NCI-H146 (cell line): ENCODE measurements around the gene BTLA.
A peak's percentile ranks its signal among the peaks of the same experiment; 100 is the strongest.
"Not testable (repeated sequence)": the region's sequence is repeated elsewhere in the genome, so short reads cannot be mapped to it uniquely, and the experiment has no call there.

Experiments
- DNase-seq: peaks from one replicate; lab custom pipeline; 2025; lab: John Stamatoyannopoulos, UW

The BTLA gene

GRCh38 chr3:112445839-112446238, 53.4 kb downstream of the BTLA start:
- DNase-seq: no peak

DNA sequence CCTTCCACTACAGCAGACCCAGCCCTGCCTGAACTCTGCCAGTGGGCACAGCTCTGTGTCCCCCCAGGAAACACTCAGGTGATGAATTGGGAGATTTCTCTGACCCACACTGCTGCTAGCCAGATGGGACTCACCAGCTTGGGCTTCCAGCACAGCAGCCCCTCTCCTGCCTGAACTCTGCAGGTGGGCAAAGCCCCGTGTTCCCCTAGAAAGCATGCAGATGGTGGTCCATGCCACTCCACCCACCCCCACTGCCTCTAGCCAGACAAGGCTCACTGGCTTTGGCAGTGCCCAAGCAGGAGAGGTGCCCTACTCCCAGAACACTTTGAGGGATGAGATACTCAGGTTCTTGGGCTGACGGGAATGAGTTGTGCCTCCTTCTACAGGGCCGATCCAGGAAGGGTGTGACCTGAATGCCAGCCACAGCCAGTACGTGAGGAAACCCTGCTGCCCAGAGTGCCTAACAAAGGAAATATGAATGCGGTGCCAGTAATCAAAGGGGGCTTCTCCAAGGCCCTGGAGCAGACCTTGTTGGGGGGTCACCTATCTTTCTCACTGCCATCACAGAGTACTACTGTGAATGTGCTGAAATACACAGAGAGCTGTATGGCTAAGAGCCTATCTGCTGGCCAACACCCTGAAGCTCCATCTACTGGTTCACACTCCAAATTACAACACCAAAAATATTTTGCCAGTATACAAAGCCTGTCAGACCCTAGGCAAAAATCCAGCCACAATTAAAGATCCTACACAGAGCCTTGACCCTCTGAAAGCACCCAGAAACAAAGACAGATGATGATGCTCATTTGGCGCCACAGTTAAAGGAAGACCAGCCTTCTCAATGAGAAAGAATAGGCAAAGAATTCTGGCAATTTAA, 61.9 kb downstream of the BTLA start:
- DNase-seq: peak; percentile 6

GRCh38 chr3:112429960-112430359, 69.3 kb downstream of the BTLA start:
- DNase-seq: no peak

DNA sequence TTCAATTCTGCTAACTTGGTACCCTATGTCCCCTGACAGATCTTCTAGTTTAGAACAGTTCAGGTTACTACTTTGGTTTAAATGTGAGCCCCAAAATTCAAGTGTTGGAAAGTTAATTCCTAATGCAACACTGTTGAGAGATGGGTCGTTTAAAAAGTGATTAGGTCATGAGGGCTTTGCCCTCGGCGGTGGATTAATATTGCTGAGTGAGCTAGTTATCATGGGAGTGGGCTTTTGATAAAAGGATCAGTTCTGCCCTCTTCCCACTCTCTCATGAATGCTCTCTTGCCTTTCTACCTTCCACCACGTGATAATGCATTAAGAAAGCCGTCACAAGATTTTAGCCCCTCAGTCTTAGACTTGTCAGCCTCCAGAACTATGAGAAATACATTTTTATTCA, 72.1 kb downstream of the BTLA start:
- no peak for DNase-seq

DNA sequence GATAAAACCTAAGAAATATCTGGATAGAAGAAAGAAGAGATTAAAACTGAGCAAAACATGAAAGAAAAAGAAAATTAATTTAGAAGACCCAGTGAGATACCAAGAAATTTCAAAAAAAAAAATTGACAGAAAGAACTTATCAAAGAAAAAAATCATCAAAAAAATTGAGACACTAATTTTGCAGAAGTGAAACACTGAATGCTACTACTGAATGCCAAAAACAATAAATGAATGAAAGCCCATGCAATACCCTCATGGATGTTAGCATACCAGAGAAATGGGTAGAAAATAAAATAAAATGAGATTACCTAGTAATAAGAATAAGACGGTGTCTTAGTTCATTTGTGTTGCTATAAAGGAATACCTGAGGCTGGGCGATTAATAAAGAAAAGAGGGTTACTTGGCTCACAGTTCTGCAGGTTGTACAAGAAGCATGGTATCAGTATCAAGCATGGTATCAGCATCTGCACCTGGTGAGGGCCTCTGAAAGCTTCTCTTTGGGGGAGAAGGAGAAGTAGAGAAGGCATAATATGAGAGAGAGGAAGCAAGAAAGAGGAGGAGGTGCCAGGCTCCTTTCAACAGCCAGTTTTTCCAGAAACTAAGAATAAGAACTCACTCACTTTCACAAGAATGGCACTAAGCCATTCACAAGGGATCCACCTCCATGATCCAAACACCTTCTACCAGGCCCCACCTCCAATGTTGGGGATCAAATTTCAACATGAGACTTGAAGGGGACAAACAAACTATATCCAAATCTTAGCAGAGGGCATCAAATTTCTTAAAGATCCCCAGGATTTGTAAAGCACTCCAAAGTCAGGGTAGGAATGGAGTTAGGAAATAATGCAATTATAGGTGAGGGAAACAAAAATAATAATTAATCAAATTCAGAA, 73.2 kb downstream of the BTLA start:
- DNase-seq: no peak

GRCh38 chr3:112425382-112425781, 73.9 kb downstream of the BTLA start:
- no peak for DNase-seq

GRCh38 chr3:112424394-112424793, 74.9 kb downstream of the BTLA start:
- no peak for DNase-seq

DNA sequence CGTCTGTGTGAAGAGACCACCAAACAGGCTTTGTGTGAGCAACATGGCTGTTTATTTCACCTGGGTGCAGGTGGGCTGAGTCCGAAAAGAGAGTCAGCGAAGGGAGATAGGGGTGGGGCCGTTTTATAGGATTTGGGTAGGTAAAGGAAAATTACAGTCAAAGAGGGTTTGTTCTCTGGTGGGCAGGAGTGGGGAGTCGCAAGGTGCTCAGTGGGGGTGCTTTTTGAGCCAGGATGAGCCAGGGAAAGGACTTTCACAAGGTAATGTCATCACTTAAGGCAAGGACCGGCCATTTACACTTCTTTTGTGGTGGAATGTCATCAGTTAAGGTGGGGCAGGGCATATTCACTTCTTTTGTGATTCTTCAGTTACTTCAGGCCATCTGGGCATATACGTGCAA, 76.4 kb downstream of the BTLA start:
- DNase-seq: not testable (repeated sequence)

GRCh38 chr3:112418526-112418925, 80.7 kb downstream of the BTLA start:
- DNase-seq: not testable (repeated sequence)

- no peak for DNase-seq
These were observed 81.5 kb downstream of the BTLA start for GRCh38 chr3:112417696-112418318.

- no peak for DNase-seq
These were observed 82.7 kb downstream of the BTLA start for GRCh38 chr3:112416391-112417212.

DNA sequence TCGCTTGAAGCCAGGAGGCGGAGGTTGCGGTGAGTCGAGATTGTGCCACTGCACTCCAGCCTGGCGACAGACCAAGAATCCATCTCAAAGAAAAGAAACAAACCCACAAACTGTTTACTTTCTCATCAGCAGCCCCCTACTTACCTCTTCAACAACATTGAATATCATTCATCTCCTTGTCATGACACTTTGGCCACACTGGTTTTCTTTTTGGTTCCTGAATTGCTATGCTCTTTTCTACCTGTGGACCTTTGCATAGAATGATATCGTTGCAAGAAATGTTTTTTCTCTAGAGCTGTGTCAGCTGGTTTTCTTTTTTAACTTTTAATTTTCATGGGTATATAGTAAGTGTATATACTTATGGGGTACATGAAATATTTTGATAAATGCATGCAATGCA, 83.9 kb downstream of the BTLA start:
- no peak for DNase-seq
